GM12878 (cell line): ENCODE results near the gene PREB. TPM values are rescaled to one million over a fixed set of nuclear protein-coding genes. Genes with fewer than 3 reads are reported as not detected.
A peak's percentile ranks its signal among the peaks of the same experiment; 100 is the strongest.

Source experiments
- ATAC-seq: fragments of 200-7000 bp; cut with Tn5 transposase; 3 replicates; pipeline ENCODE4 v1.9.1; 2020; ENCODE audit warnings: mild to moderate bottlenecking, moderate library complexity
- BruUV-seq: library from RNA; stranded (reverse); fragments of 400-500 nt; replicated peaks from 2 replicates; lab custom pipeline; 2021; lab: Mats Ljungman, UMichigan
- CTCF ChIA-PET: fragments of 300-600 bp; sonication (Branson Sonifier 250); formaldehyde crosslinking; extraction: SDS; loops from one replicate; lab custom pipeline; 2021; ENCODE audit warnings: inconsistent platforms; lab: Yijun Ruan, JAX
- POLR2A ChIA-PET: fragments of 350-600 bp; formaldehyde crosslinking; extraction: SDS; loops from one replicate; lab custom pipeline; 2021; ENCODE audit warnings: inconsistent platforms; lab: Charles Lee
- RAD21 ChIA-PET: fragments of 300-600 bp; sonication (Branson Sonifier 250); formaldehyde crosslinking; loops from one replicate; lab custom pipeline; 2023; ENCODE audit warnings: antibody characterized with exemption; ENCODE audit not compliant: unreplicated experiment; lab: Charles Lee
- SMC1A ChIA-PET: fragments of 300-600 bp; sonication (Branson Sonifier 250); formaldehyde crosslinking; loops from one replicate; lab custom pipeline; 2023; ENCODE audit not compliant: unreplicated experiment, uncharacterized antibody; lab: Charles Lee
- DNase-seq: peaks from one replicate; pipeline ENCODE4 v3.0.0-alpha.2; 2011; ENCODE audit warnings: low read depth, low spot score
- FAIRE-seq: peaks from 3 replicates; lab custom pipeline; 2011; peaks lifted over from hg19 to GRCh38; lab: Jason Lieb, UNC
- H2AFZ ChIP-seq: 2 replicates; pipeline ENCODE4 v1.6.0; 2011; ENCODE audit warnings: low read depth, low read length, control low read depth; ENCODE audit not compliant: control insufficient read depth
- H3K27ac ChIP-seq: 2 replicates; pipeline ENCODE4 v1.5.1; 2011; ENCODE audit warnings: control low read depth; ENCODE audit not compliant: control insufficient read depth, insufficient read depth
- H3K27me3 ChIP-seq, 2 experiments: replicated peaks in 1 of 2; 2 replicates each; pipeline versions ENCODE4 v1.6.0 to v1.6.1; 2011; ENCODE audit warnings: low read length in 1 of 2; ENCODE audit not compliant: control insufficient read depth in 2 of 2, insufficient read depth in 2 of 2
- H3K36me3 ChIP-seq, 2 experiments: 2 replicates each; pipeline ENCODE4 v1.5.1; 2011; ENCODE audit warnings: low read length in 1 of 2; ENCODE audit not compliant: control insufficient read depth in 2 of 2, insufficient read depth in 2 of 2
- H3K4me1 ChIP-seq: 2 replicates; pipeline ENCODE4 v1.6.1; 2011; ENCODE audit warnings: mild to moderate bottlenecking, low read length, moderate library complexity, mixed read lengths; ENCODE audit not compliant: control insufficient read depth, insufficient read depth
- H3K4me2 ChIP-seq: 2 replicates; pipeline ENCODE4 v1.6.0; 2011; ENCODE audit warnings: control low read depth; ENCODE audit not compliant: control insufficient read depth, insufficient read depth
- H3K4me3 ChIP-seq: fragments of 200-600 bp; sonication (generic); 2 replicates; pipeline ENCODE4 v1.5.1; 2016
- H3K79me2 ChIP-seq: 2 replicates; pipeline ENCODE4 v1.6.0; 2011; ENCODE audit warnings: low read length; ENCODE audit not compliant: control insufficient read depth, insufficient read depth
- H3K9ac ChIP-seq: 2 replicates; pipeline ENCODE4 v1.8.0; 2011; ENCODE audit warnings: low read length, control low read depth, mixed read lengths; ENCODE audit not compliant: control insufficient read depth, insufficient read depth
- H3K9me3 ChIP-seq: replicated peaks from 3 replicates; pipeline ENCODE4 v1.5.1; 2011; ENCODE audit warnings: mild to moderate bottlenecking, low read length; ENCODE audit not compliant: control insufficient read depth, insufficient read depth
- H4K20me1 ChIP-seq: 2 replicates; pipeline ENCODE4 v1.6.0; 2011; ENCODE audit not compliant: control insufficient read depth, insufficient read depth
- BACH1 ChIP-seq: fragments of 450-650 bp; IDR thresholded peaks from 2 replicates; pipeline ENCODE4 v1.6.1; 2017; ENCODE audit warnings: mild to moderate bottlenecking, borderline replicate concordance
- CHD1 ChIP-seq: IDR thresholded peaks from 2 replicates; pipeline ENCODE4 v1.6.1; 2012; ENCODE audit warnings: low read depth, low read length, improper control_type of control experiment
- CREM ChIP-seq: IDR thresholded peaks from 2 replicates; pipeline ENCODE4 v1.6.1; 2014; ENCODE audit warnings: antibody characterized with exemption, low read depth
- DPF2 ChIP-seq: fragments of 450-650 bp; IDR thresholded peaks from 2 replicates; pipeline ENCODE4 v1.6.1; 2017; ENCODE audit warnings: mild to moderate bottlenecking
- HDGF ChIP-seq: fragments of 450-650 bp; IDR thresholded peaks from 2 replicates; pipeline ENCODE4 v1.6.1; 2016; ENCODE audit warnings: antibody characterized with exemption
- IKZF1 ChIP-seq: fragments of 450-650 bp; conservative IDR thresholded peaks from 2 replicates; pipeline ENCODE4 v1.6.1; 2017; ENCODE audit warnings: antibody characterized with exemption, mild to moderate bottlenecking
- MEF2A ChIP-seq: IDR thresholded peaks from 2 replicates; pipeline ENCODE4 v1.6.1; 2011; ENCODE audit warnings: low read depth, mild to moderate bottlenecking, low read length, moderate library complexity; ENCODE audit not compliant: insufficient read depth
- MEF2B ChIP-seq: fragments of 450-650 bp; IDR thresholded peaks from 2 replicates; pipeline ENCODE4 v1.6.1; 2018; ENCODE audit warnings: mild to moderate bottlenecking, moderate library complexity; ENCODE audit not compliant: partially characterized antibody, poor library complexity, severe bottlenecking
- MYB ChIP-seq: fragments of 150-350 bp; IDR thresholded peaks from 2 replicates; pipeline ENCODE4 v1.6.1; 2014; ENCODE audit warnings: mild to moderate bottlenecking, low read depth, low read length, borderline replicate concordance
- NRF1 ChIP-seq: conservative IDR thresholded peaks from 2 replicates; pipeline ENCODE4 v1.6.1; 2011; ENCODE audit warnings: mild to moderate bottlenecking, low read depth, low read length, improper control_type of control experiment
- PAX5 ChIP-seq: IDR thresholded peaks from 2 replicates; pipeline ENCODE4 v1.6.1; 2011; ENCODE audit warnings: low read depth, low read length, borderline replicate concordance
- RUNX3 ChIP-seq: IDR thresholded peaks from 2 replicates; pipeline ENCODE4 v1.6.1; 2012; ENCODE audit warnings: low read length, inconsistent platforms
- SIN3A ChIP-seq: IDR thresholded peaks from 2 replicates; pipeline ENCODE4 v1.6.1; 2012; ENCODE audit warnings: low read depth, low read length, improper control_type of control experiment
- SPI1 ChIP-seq: IDR thresholded peaks from 2 replicates; pipeline ENCODE4 v1.6.1; 2011; ENCODE audit warnings: low read depth, mild to moderate bottlenecking, low read length, moderate library complexity, borderline replicate concordance; ENCODE audit not compliant: insufficient read depth
- STAT3 ChIP-seq: IDR thresholded peaks from 2 replicates; pipeline ENCODE4 v1.6.1; 2011; ENCODE audit warnings: low read depth, low read length, improper control_type of control experiment
- ZSCAN29 ChIP-seq: fragments of 450-650 bp; IDR thresholded peaks from 2 replicates; pipeline ENCODE4 v1.6.1; 2017; ENCODE audit warnings: mild to moderate bottlenecking, moderate library complexity
- WGBS: methylation state at CpG from one replicate; pipeline ENCODE4 v1.1.6; 2016; ENCODE audit warnings: low lambda C conversion rate; ENCODE audit not compliant: insufficient replicate concordance, insufficient coverage; ENCODE audit errors: missing lambda C conversion rate; 5-methylcytosine and 5-hydroxymethylcytosine counted together
- in situ Hi-C: fragments of 300-500 bp; cut with MboI; formaldehyde crosslinking; loops from 9 replicates; pipeline ENCODE4 v1.14.3; 2018; ENCODE audit warnings: mixed read lengths
- intact Hi-C: fragments of 100-400 bp; cut with micrococcal nuclease; formaldehyde crosslinking; loops from one replicate; pipeline ENCODE4 v1.14.2; 2022; ENCODE audit not compliant: unreplicated experiment
- polyA plus RNA-seq, 11 experiments: library from polyadenylated mRNA; depleted of rRNA in 4 of 11; unstranded in 6 of 11; stranded (reverse) in 5 of 11; fragments of >200 nt; fragmentation: Nextera tagmentation in 4 of 11; fragmentation: Illumina TruSeq in 1 of 11; extraction: Ambion mirVana in 4 of 11; extraction: Trizol in 1 of 11; gene quantifications; 1 replicate in 1 of 11; 2 replicates in 10 of 11; pipeline versions ENCODE4 v1.2.1 to v1.2.3, GENCODE V29; 2011 to 2016; ENCODE audit warnings: inconsistent platforms in 2 of 11, missing spikeins in 2 of 11, low read depth in 1 of 11
- total RNA-seq, 4 experiments: library from RNA; depleted of rRNA in 3 of 4; stranded (reverse); fragments of >200 nt in 3 of 4; fragmentation: Illumina TruSeq in 1 of 4; extraction: Trizol in 1 of 4; gene quantifications; 2 replicates each; pipeline versions ENCODE4 v1.2.1 to v1.2.3, GENCODE V29; 2013 to 2021
- TF ChIP-seq, protein P1 (sequence below): IDR thresholded peaks from 2 replicates; pipeline ENCODE4 v1.6.1; 2011; ENCODE audit warnings: low read depth, mild to moderate bottlenecking, low read length, moderate library complexity, borderline replicate concordance; ENCODE audit errors: extremely low read depth
- TF ChIP-seq, protein P2 (sequence below): fragments of 450-650 bp; conservative IDR thresholded peaks from 2 replicates; pipeline ENCODE4 v1.6.1; 2017; ENCODE audit warnings: mild to moderate bottlenecking, moderate library complexity

PREB gene
- total and polyA plus RNA-seq, 10 of the 15 experiments (the other 5 are each of a cell fraction or from before 2014, with no cell fraction given) = 26.3 to 101 (median 52.7) TPM

DNA sequence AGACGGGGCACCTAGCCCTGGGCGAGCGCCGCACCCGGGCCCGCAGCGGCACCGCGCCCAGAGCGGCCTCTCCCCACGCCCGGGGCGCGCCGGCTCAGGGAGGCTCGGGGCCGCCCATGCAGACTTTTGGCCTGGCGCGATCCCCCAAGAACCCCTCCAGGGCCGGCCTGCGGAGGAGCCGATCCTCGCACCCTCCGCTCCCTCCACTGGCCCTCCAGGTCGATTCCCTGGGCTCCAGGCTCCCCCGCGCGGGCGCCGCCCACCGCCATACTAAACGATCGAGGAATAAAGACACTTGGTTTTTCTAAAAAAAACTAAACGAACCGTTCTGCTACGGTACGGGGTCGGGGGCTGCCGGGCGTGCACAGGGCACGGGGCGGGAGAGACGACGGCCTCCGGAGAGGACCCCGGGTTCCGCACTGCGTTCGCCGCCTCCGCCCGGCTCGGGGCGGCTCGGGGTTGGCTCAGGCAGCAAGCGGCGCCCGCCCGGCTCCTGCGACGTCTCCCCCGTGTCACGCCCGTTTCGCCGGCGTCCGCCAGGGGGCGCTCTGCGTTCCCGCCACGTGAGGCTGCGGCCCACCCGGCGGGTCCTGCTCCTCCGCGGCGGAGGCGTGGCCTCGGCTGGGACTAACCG lies 48.2 kb downstream of the PREB start:
- no peaks in the 10 kb centered on the region for H3K79me2 ChIP-seq
- in situ Hi-C loops = loop anchor here (10.0 kb wide), 1 partner anchor 121 kb away; no protein-coding TSS in a partner anchor
- H3K4me3 ChIP-seq = peak overlapping the region; percentile 85
- no peaks in the 10 kb centered on the region for H4K20me1 ChIP-seq
- intact Hi-C loops = loop anchor here (1.0 kb wide), 2 partner anchors 36 to 125 kb away; no protein-coding TSS in a partner anchor
- H3K27me3 ChIP-seq = no peaks in the 10 kb centered on the region
- H3K36me3 ChIP-seq = no peaks in the 10 kb centered on the region
- peak overlapping the region; percentile 77 for H3K9ac ChIP-seq
- ChIA-PET RAD21 (interaction anchor here (0.5 to 2.5 kb wide), 13 partner anchors 12 to 194 kb away, joined by 3 to 14 read pairs (median 4); partner anchors contain the start of genes AGBL5, MAPRE3 and OST4), SMC1A (interaction anchor here (2.1 kb wide), 1 partner anchor 35 kb away, joined by 7 read pairs; the partner anchor contains the start of gene AGBL5), CTCF (interaction anchor here (0.5 to 8.6 kb wide), 16 partner anchors 11 to 195 kb away, joined by 3 to 85 read pairs (median 5); partner anchors contain the start of genes AGBL5, MAPRE3, OST4 and PRR30), POLR2A (interaction anchor here (1.1 to 3.4 kb wide), 3 partner anchors 15 to 124 kb away, joined by 3 to 12 read pairs (median 3); partner anchors contain the start of genes AGBL5 and OST4)
- H3K27ac ChIP-seq = peak overlapping the region; percentile 67
- peak overlapping the region; percentile 88 for H2AFZ ChIP-seq
- ATAC-seq (peak; percentile 92), FAIRE-seq (peak; percentile 95), DNase-seq (peak; percentile 73)
- under 1% methylated on average over 40 of the region's 81 CpGs for WGBS
- H3K9me3 ChIP-seq = no peaks in the 10 kb centered on the region
- TSS peak; percentile 84 for BruUV-seq
- H3K4me1 ChIP-seq = peaks cover 19% of the 10 kb centered on the region
- H3K4me2 ChIP-seq = peak overlapping the region; percentile 99
- TF ChIP-seq SPI1 (no peak), IKZF1 (peak; percentile 41; the same call in 1 of the 2 replicates), MEF2B (peak; percentile 30), RUNX3 (peak; percentile 43; the same call in 1 of the 2 replicates), PAX5 (peak; percentile 40; the same call in 1 of the 2 replicates), NRF1 (no peak), MYB (no peak), BACH1 (peak; percentile 94), SIN3A (peak; percentile 70; the same call in 1 of the 2 replicates), ZSCAN29 (peak; percentile 54; the same call in 1 of the 2 replicates), MEF2A (0 out of 2 replicates have a peak, but pooled peaks have one; percentile 54), DPF2 (peak; percentile 19; the same call in 1 of the 2 replicates), CHD1 (0 out of 2 replicates have a peak, but pooled peaks have one; percentile 71), STAT3 (no peak), CREM (peak; percentile 59; the same call in 1 of the 2 replicates), HDGF (no peak)
- TF ChIP-seq, protein P1, sequence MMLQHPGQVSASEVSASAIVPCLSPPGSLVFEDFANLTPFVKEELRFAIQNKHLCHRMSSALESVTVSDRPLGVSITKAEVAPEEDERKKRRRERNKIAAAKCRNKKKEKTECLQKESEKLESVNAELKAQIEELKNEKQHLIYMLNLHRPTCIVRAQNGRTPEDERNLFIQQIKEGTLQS = peak; percentile 61; the same call in 1 of the 2 replicates
- TF ChIP-seq, protein P2, sequence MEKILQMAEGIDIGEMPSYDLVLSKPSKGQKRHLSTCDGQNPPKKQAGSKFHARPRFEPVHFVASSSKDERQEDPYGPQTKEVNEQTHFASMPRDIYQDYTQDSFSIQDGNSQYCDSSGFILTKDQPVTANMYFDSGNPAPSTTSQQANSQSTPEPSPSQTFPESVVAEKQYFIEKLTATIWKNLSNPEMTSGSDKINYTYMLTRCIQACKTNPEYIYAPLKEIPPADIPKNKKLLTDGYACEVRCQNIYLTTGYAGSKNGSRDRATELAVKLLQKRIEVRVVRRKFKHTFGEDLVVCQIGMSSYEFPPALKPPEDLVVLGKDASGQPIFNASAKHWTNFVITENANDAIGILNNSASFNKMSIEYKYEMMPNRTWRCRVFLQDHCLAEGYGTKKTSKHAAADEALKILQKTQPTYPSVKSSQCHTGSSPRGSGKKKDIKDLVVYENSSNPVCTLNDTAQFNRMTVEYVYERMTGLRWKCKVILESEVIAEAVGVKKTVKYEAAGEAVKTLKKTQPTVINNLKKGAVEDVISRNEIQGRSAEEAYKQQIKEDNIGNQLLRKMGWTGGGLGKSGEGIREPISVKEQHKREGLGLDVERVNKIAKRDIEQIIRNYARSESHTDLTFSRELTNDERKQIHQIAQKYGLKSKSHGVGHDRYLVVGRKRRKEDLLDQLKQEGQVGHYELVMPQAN = peak; percentile 57
